Stimulated activated CD4-positive, alpha-beta T cell treated with anti-CD3 and anti-CD28 coated beads, Interleukin-2, amount 100 ng/mL, for 4 hours (primary cell): ENCODE data around the gene CPD.
"Not testable (repeated sequence)": the region's sequence is repeated elsewhere in the genome, so short reads cannot be mapped to it uniquely, and the experiment has no call there.

Experiments
- DNase-seq: peaks from one replicate; pipeline ENCODE4 v3.0.0-alpha.2; 2020; ENCODE audit warnings: low read depth

CPD gene

GRCh38 chr17:30378825-30379302, at the start of gene CPD:
Gene CPD (plus strand): TSS chr17:30378927. CDS start chr17:30378981, 54 bp downstream.
- peak; percentile 96 for DNase-seq

GRCh38 chr17:30332057-30332542, 46.6 kb upstream of the CPD start:
- DNase-seq, result peak; percentile 50

GRCh38 chr17:30333503-30334360, 45.0 kb upstream of the CPD start, which contains the start of gene TMIGD1:
Gene TMIGD1 (minus strand): TSS chr17:30334057. CDS start chr17:30332133, 1,924 bp downstream.
- no peak for DNase-seq

- DNase-seq, result no peak
These were observed 44.3 kb upstream of the CPD start for GRCh38 chr17:30334421-30334820.

GRCh38 chr17:30336369-30337171, 42.2 kb upstream of the CPD start:
- DNase-seq, result peak; percentile 43

- no peak for DNase-seq
These were observed 41.2 kb upstream of the CPD start for GRCh38 chr17:30337393-30337999.

GRCh38 chr17:30339086-30339485, 39.6 kb upstream of the CPD start:
- no peak for DNase-seq

- DNase-seq, result no peak
These were observed 37.8 kb upstream of the CPD start for GRCh38 chr17:30340801-30341356.

- no peak for DNase-seq
These were observed 37.0 kb upstream of the CPD start for GRCh38 chr17:30341703-30342249.

GRCh38 chr17:30343244-30343643, 35.5 kb upstream of the CPD start:
- not testable (repeated sequence) for DNase-seq

- no peak for DNase-seq
These were observed 34.9 kb upstream of the CPD start for GRCh38 chr17:30343796-30344195.

GRCh38 chr17:30344283-30345088, 34.2 kb upstream of the CPD start:
- DNase-seq, result no peak

GRCh38 chr17:30345089-30345433, 33.7 kb upstream of the CPD start:
- no peak for DNase-seq

- DNase-seq, result peak; percentile 28
These were observed 33.1 kb upstream of the CPD start for GRCh38 chr17:30345527-30346075.

GRCh38 chr17:30346221-30346795, 32.4 kb upstream of the CPD start:
- DNase-seq, result no peak

GRCh38 chr17:30347488-30347887, 31.2 kb upstream of the CPD start:
- DNase-seq, result no peak

- no peak for DNase-seq
These were observed 29.5 kb upstream of the CPD start for GRCh38 chr17:30349252-30349651.

GRCh38 chr17:30351263-30351662, 27.5 kb upstream of the CPD start:
- not testable (repeated sequence) for DNase-seq

GRCh38 chr17:30351735-30352134, 27.0 kb upstream of the CPD start:
- DNase-seq, result no peak

- no peak for DNase-seq
These were observed 26.4 kb upstream of the CPD start for GRCh38 chr17:30352240-30352814.
